ENCODE data around the gene C1QTNF1.

GRCh38 chr17:79029327-79030009, 5.5 kb downstream of the C1QTNF1 start:
- no peak for TF ChIP-seq POLR2A (IDR thresholded peaks at IDR 0.05)
- TF ChIP-seq CTCF (IDR thresholded peaks at IDR 0.05), result no peak
- no peak for TF ChIP-seq EP300 (IDR thresholded peaks at IDR 0.05)
